HG03097 (cell line): Measurements from ENCODE around the gene FOXJ3.

ENCODE experiments used
- ATAC-seq: cut with Tn5 transposase; IDR thresholded peaks from one replicate; pipeline ENCODE4 v1.9.1; 2021; ENCODE audit not compliant: unreplicated experiment, low FRiP score

FOXJ3 gene

DNA sequence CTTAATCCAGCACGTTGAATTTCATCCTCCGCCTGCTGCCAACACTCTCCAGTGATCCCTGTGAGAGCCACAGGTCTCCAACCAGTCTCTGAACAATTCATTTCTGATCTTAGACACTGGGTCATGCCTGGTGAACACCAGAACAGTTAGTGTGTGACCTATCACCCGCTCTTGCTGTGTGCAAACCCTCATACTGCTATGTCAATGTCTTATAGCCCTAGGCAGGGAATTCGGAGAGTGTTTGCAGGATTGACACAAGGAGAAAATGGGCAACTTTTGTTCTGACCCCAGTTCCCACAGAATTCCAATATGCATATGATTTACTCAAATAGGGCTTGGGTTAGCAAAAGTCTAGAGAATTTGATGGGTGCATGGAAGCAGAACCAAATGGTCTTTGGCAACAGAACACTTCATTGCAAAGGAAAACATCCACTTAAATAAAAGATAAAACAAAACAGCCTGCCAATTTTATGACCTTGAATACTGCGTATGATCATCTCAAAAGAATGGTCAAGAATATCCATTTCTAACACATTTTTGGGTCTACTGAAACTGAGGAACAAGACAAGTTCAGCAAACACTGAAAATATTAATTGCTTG is 204.9 kb downstream of the FOXJ3 start:
- no peak for ATAC-seq

DNA sequence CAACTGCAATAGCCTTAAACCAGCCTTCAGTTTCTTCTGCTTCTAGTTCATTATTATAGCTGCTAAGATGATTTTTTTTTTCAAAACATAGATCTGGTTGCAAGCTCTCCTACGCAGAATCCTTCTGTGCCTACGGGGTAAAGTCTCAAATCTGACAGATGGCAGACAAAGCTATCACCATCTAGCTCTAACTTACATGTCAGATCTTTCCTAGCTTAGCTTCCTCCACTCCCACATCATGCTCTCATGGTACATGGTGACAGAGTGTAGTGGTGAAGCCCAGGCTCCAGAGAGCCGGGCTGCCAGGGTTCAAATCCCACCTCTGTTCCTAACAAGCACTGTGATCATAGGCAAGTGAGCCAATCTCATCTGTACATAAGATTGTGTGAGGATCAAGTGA is 206.1 kb downstream of the FOXJ3 start:
- ATAC-seq = no peak

DNA sequence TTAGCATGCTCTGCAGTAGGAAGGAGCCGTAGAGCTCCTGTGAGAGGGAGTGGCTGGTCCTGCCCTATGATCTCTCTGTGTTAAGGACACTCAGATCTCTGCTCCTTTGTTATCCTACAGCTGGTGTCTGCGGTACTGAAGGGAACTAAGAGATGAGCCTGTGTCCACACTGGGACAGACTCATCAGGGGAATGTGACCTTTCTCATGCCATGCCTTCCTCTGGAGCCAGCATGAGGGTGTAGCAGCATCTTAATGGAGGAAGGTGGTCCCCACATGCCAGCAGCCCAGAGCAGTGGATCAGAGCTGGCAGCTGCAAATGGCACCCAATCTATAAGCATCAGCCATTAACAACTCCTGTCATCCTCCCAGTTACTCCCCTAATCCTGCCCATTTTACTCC is 206.5 kb downstream of the FOXJ3 start:
- no peak for ATAC-seq

DNA sequence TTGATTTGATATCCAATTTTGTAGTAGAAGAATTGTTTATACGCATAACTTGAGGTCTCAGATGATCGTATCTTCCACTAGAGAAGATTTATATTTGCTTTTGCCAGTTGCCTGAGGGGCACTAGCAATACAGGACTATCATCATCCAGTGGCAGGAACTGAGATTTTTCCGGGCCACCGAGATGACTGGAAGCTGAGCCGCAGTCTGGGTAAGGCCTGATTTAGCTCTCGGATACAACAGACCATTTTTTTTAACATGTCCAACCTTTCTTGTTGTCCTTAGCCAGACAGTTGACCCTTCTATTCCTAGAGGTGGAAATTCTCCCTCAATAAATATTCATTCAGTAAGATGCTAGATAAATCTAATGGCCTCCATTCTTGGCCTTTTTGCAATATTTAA is 207.3 kb downstream of the FOXJ3 start:
- ATAC-seq = no peak
